GM12872 (cell line): ENCODE measurements around the gene NPNT.

Source experiments
- TF ChIP-seq, protein P1 (sequence below): IDR thresholded peaks from 3 replicates; pipeline ENCODE4 v1.5.1; 2011; ENCODE audit warnings: low read depth, mild to moderate bottlenecking, low read length, moderate library complexity; ENCODE audit not compliant: insufficient read depth

The NPNT gene

GRCh38 chr4:105875233-105875632 is 20.0 kb upstream of the NPNT start:
- TF ChIP-seq, protein P1, sequence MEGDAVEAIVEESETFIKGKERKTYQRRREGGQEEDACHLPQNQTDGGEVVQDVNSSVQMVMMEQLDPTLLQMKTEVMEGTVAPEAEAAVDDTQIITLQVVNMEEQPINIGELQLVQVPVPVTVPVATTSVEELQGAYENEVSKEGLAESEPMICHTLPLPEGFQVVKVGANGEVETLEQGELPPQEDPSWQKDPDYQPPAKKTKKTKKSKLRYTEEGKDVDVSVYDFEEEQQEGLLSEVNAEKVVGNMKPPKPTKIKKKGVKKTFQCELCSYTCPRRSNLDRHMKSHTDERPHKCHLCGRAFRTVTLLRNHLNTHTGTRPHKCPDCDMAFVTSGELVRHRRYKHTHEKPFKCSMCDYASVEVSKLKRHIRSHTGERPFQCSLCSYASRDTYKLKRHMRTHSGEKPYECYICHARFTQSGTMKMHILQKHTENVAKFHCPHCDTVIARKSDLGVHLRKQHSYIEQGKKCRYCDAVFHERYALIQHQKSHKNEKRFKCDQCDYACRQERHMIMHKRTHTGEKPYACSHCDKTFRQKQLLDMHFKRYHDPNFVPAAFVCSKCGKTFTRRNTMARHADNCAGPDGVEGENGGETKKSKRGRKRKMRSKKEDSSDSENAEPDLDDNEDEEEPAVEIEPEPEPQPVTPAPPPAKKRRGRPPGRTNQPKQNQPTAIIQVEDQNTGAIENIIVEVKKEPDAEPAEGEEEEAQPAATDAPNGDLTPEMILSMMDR: no peak

- TF ChIP-seq, protein P1: no peak
Observed at GRCh38 chr4:105878668-105879067, 16.6 kb upstream of the NPNT start.

DNA sequence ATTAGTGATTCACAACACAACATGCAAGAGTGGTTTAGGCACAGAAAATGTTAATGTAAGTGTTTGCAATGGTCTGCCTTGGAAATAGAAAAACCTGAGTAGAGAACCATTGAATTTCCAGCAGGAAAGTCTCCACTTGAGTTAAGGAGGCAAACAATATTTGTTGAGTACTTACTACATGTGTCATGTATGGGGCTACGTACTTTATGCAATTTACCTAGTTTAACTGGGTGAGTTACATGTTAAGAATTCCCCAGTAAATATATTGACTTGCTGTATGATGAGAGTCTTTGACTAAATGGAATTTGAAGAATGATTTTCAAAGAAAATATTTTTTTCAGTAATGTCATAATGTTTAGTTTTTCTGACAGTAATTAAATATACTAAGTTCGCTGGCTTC is 7.8 kb upstream of the NPNT start:
- TF ChIP-seq, protein P1: no peak

DNA sequence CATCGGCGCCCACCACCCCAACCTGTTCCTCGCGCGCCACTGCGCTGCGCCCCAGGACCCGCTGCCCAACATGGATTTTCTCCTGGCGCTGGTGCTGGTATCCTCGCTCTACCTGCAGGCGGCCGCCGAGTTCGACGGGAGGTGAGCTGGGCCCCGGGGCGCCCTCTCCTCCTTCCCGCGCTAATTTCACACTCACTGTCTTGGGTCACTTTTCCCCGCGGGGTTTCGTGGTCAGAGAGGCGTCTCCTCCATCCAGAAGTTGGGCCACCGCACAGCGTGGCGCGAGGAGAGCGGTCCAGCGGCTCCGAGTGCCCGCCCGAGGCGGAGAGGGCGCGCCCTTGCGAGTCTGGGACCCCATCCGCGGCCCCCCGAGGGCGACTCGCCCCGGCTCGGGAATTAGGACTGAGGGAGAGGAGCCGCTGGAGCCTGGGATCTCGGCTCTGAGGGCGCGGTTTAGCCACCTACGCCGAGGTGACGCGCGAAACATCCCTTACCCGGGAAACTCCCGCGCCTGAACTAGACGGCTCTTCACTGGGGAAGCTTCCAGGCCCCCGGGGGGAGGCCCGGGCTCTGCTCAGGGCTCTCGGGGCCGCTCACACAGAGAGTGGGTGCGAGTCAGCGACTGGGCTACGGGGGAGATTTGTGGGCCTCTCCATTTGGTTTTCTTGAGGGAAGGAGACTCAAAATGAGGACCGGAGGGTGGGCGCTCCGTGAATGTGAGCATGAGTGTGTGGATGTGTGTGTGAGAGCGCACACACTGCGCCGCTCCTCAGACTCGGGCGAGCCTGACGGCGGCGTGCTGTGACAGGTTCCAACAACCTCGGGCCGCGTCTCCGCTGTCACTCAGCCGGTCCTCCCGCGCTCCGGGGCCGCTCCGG is 551 bp downstream of the NPNT start:
- TF ChIP-seq, protein P1: no peak

DNA sequence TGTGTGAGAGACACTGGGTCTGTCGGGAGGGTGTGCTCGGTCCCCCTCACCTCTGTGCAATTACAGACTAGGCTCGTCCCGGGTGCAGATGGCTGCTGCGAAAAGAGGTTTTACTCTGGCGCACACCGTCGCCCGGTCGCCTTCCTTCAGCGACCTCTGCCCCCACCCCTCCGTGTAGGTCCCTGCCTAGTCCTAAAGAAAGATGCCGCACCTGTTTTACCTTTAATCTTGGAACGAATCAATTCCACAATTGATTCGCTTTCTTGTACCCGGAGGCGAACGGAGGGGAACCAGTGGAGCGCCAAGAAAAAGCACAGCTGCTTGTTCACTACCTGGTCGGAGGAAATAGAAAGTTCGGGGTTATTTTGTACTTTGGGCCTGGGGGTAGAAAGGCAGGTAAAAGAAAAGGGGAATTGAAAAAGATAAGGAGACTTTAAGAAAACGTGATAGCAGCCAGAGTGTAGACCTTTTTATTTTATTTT is 1.2 kb downstream of the NPNT start:
- TF ChIP-seq, protein P1: no peak

- TF ChIP-seq, protein P1: no peak
Observed at GRCh38 chr4:105896984-105897775, 1.9 kb downstream of the NPNT start.

- TF ChIP-seq, protein P1: no peak
Observed at GRCh38 chr4:105900541-105900940, 5.3 kb downstream of the NPNT start.
